HG02759 (cell line): ENCODE results near the gene CSNK2A2.

Source experiments
- ATAC-seq: cut with Tn5 transposase; IDR thresholded peaks from one replicate; pipeline ENCODE4 v1.9.1; 2021; ENCODE audit warnings: mild to moderate bottlenecking, moderate library complexity; ENCODE audit not compliant: unreplicated experiment

CSNK2A2 gene

GRCh38 chr16:58198022-58198683, at the start of gene CSNK2A2:
CSNK2A2 (minus strand) TSS chr16:58198106; CDS start chr16:58197736, 370 bp downstream.
- ATAC-seq = peak; percentile 93

GRCh38 chr16:58243528-58244004, 45.7 kb upstream of the CSNK2A2 start:
- ATAC-seq = peak; percentile 96

GRCh38 chr16:58236831-58237230, 38.9 kb upstream of the CSNK2A2 start:
- ATAC-seq = peak; percentile 12

GRCh38 chr16:58236231-58236690, 38.4 kb upstream of the CSNK2A2 start:
- peak; percentile 99 for ATAC-seq

GRCh38 chr16:58235663-58236062, 37.8 kb upstream of the CSNK2A2 start:
- no peak for ATAC-seq

GRCh38 chr16:58234831-58235595, 37.1 kb upstream of the CSNK2A2 start:
- ATAC-seq = no peak

GRCh38 chr16:58230259-58230658, 32.4 kb upstream of the CSNK2A2 start:
- no peak for ATAC-seq

GRCh38 chr16:58226790-58227189, 28.9 kb upstream of the CSNK2A2 start:
- no peak for ATAC-seq

- no peak for ATAC-seq
Measured at GRCh38 chr16:58225965-58226602, 28.2 kb upstream of the CSNK2A2 start.

GRCh38 chr16:58222532-58223316, 24.8 kb upstream of the CSNK2A2 start:
- no peak for ATAC-seq

GRCh38 chr16:58219432-58219831, 21.5 kb upstream of the CSNK2A2 start:
- ATAC-seq = no peak

GRCh38 chr16:58218786-58219185, 20.9 kb upstream of the CSNK2A2 start:
- ATAC-seq = no peak

- ATAC-seq = no peak
Measured at GRCh38 chr16:58217311-58217925, 19.5 kb upstream of the CSNK2A2 start.

- ATAC-seq = peak; percentile 36
Measured at GRCh38 chr16:58212824-58213655, 15.1 kb upstream of the CSNK2A2 start.

- no peak for ATAC-seq
Measured at GRCh38 chr16:58211846-58212245, 13.9 kb upstream of the CSNK2A2 start.

GRCh38 chr16:58211245-58211644, 13.3 kb upstream of the CSNK2A2 start:
- ATAC-seq = no peak

GRCh38 chr16:58205276-58206036, 7.5 kb upstream of the CSNK2A2 start:
- no peak for ATAC-seq

GRCh38 chr16:58201163-58201562, 3.3 kb upstream of the CSNK2A2 start:
- no peak for ATAC-seq
